HepG2 (cell line): Measurements from ENCODE around the gene RNASE7. TPM values are rescaled to one million over a fixed set of nuclear protein-coding genes. Genes with fewer than 3 reads are reported as not detected.
A peak's percentile ranks its signal among the peaks of the same experiment; 100 is the strongest.

Experiments
- ATAC-seq: fragments of 200-7000 bp; cut with Tn5 transposase; 3 replicates; pipeline ENCODE4 v1.9.1; 2020; ENCODE audit warnings: mild to moderate bottlenecking, moderate library complexity
- BruUV-seq: library from RNA; stranded (reverse); fragments of 400-500 nt; replicated peaks from 2 replicates; lab custom pipeline; 2021; lab: Mats Ljungman, UMichigan
- CTCF ChIA-PET: fragments of 300-600 bp; formaldehyde crosslinking; extraction: SDS; loops from one replicate; lab custom pipeline; 2021; ENCODE audit warnings: low total read pairs, inconsistent platforms, low intra/inter-chr PET ratio; lab: Yijun Ruan, JAX
- POLR2A ChIA-PET: fragments of 350-600 bp; sonication (Branson Sonifier 250); formaldehyde crosslinking; loops from one replicate; lab custom pipeline; 2020; ENCODE audit warnings: antibody characterized with exemption, inconsistent platforms; lab: Yijun Ruan, JAX
- DNase-seq: peaks from one replicate; pipeline ENCODE4 v3.0.0-alpha.2; 2015; ENCODE audit warnings: low spot score
- FAIRE-seq: peaks from 3 replicates; lab custom pipeline; 2011; peaks lifted over from hg19 to GRCh38; lab: Jason Lieb, UNC
- H2AFZ ChIP-seq: one replicate; pipeline ENCODE4 v1.6.1; 2011; ENCODE audit warnings: low read length, inconsistent platforms
- H3K27ac ChIP-seq: fragments of 300-600 bp; 3 replicates; pipeline ENCODE4 v1.8.0; 2011; ENCODE audit warnings: mixed run types, mild to moderate bottlenecking, mixed read lengths, low read length, inconsistent platforms; ENCODE audit not compliant: insufficient read depth; ENCODE audit errors: extremely low read length
- H3K27me3 ChIP-seq, 2 experiments: fragments of 200-600 bp in 1 of 2; 2 replicates in 1 of 2; 3 replicates in 1 of 2; pipeline versions ENCODE4 v1.6.0 to v1.8.0; 2011; ENCODE audit warnings: low read length in 2 of 2, mild to moderate bottlenecking in 2 of 2, moderate library complexity in 2 of 2, inconsistent platforms in 1 of 2; ENCODE audit not compliant: insufficient read depth in 2 of 2, control insufficient read depth in 1 of 2
- H3K36me3 ChIP-seq, 2 experiments: fragments of 200-600 bp in 1 of 2; replicated peaks in 1 of 2; 2 replicates in 1 of 2; 3 replicates in 1 of 2; pipeline versions ENCODE4 v1.5.1 to v1.8.0; 2011; ENCODE audit warnings: low read length in 2 of 2, inconsistent platforms in 1 of 2; ENCODE audit not compliant: insufficient read depth in 2 of 2, control insufficient read depth in 1 of 2
- H3K4me1 ChIP-seq: 2 replicates; pipeline ENCODE4 v1.5.1; 2012; ENCODE audit warnings: low read length, inconsistent platforms; ENCODE audit not compliant: insufficient read depth
- H3K4me2 ChIP-seq: 2 replicates; pipeline ENCODE4 v1.6.0; 2011; ENCODE audit warnings: low read depth, low read length, inconsistent platforms
- H3K4me3 ChIP-seq, 3 experiments: fragments of 200-600 bp in 1 of 3; sonication (generic), shearing (Covaris generic) in 1 of 3; replicated peaks in 1 of 3; 2 replicates each; pipeline ENCODE4 v1.5.1; 2011 to 2016; ENCODE audit warnings: low read length in 3 of 3, inconsistent platforms in 2 of 3, low read depth in 2 of 3, mild to moderate bottlenecking in 2 of 3, control low read depth in 1 of 3, mixed read lengths in 1 of 3; ENCODE audit not compliant: insufficient read depth in 1 of 3
- H3K79me2 ChIP-seq: one replicate; pipeline ENCODE4 v1.6.1; 2011; ENCODE audit warnings: low read length, inconsistent platforms; ENCODE audit not compliant: insufficient read depth
- H3K9ac ChIP-seq: 2 replicates; pipeline ENCODE4 v1.6.0; 2011; ENCODE audit warnings: mild to moderate bottlenecking, low read depth, low read length, inconsistent platforms; ENCODE audit not compliant: insufficient read depth
- H3K9me3 ChIP-seq: 2 replicates; pipeline ENCODE4 v1.5.1; 2012; ENCODE audit warnings: mild to moderate bottlenecking, low read length
- H4K20me1 ChIP-seq: 2 replicates; pipeline ENCODE4 v1.6.0; 2011; ENCODE audit warnings: inconsistent platforms, mild to moderate bottlenecking, low read length, moderate library complexity; ENCODE audit not compliant: insufficient read depth
- ARNT ChIP-seq: fragments of 450-650 bp; IDR thresholded peaks from 2 replicates; pipeline ENCODE4 v1.6.1; 2017
- ATF2 ChIP-seq: sonication (generic); formaldehyde crosslinking; IDR thresholded peaks from 2 replicates; pipeline ENCODE4 v1.4.0; 2020; ENCODE audit warnings: missing genetic modification reagents
- FOSL2 ChIP-seq: sonication (generic); formaldehyde crosslinking; IDR thresholded peaks from 2 replicates; pipeline ENCODE4 v1.4.0; 2020; ENCODE audit warnings: missing genetic modification reagents
- FOXM1 ChIP-seq: sonication (generic); formaldehyde crosslinking; IDR thresholded peaks from 2 replicates; pipeline ENCODE4 v1.5.0; 2020; ENCODE audit warnings: missing genetic modification reagents
- HHEX ChIP-seq: IDR thresholded peaks from 2 replicates; pipeline ENCODE4 v1.6.1; 2016; ENCODE audit warnings: control low read depth
- PRDM10 ChIP-seq: sonication (generic); formaldehyde crosslinking; IDR thresholded peaks from 2 replicates; pipeline ENCODE4 v1.4.0; 2020; ENCODE audit warnings: low read depth, missing genetic modification reagents
- RARA ChIP-seq: IDR thresholded peaks from 2 replicates; pipeline ENCODE4 v1.6.1; 2016; ENCODE audit warnings: missing genetic modification reagents, missing compliant biosample characterization
- SALL1 ChIP-seq: sonication (generic); formaldehyde crosslinking; IDR thresholded peaks from 2 replicates; pipeline ENCODE4 v1.8.0; 2022; ENCODE audit warnings: mild to moderate bottlenecking, missing genetic modification reagents
- SIN3B ChIP-seq: fragments of 150-350 bp; IDR thresholded peaks from 2 replicates; pipeline ENCODE4 v1.6.1; 2014; ENCODE audit warnings: low read length
- U2AF1 ChIP-seq: fragments of 200-400 bp; formaldehyde crosslinking; optimal IDR thresholded peaks from 2 replicates; pipeline ENCODE3; 2017; ENCODE audit warnings: mild to moderate bottlenecking, low read depth, low read length
- ZNF281 ChIP-seq: sonication (generic); formaldehyde crosslinking; IDR thresholded peaks from 2 replicates; pipeline ENCODE4 v1.4.0; 2020; ENCODE audit warnings: missing genetic modification reagents, borderline replicate concordance
- ZNF335 ChIP-seq: sonication (generic); formaldehyde crosslinking; IDR thresholded peaks from 2 replicates; pipeline ENCODE4 v1.4.0; 2020; ENCODE audit warnings: missing genetic modification reagents
- ZSCAN25 ChIP-seq: sonication (generic); formaldehyde crosslinking; IDR thresholded peaks from 2 replicates; pipeline ENCODE4 v1.8.0; 2022; ENCODE audit warnings: mild to moderate bottlenecking, missing genetic modification reagents
- WGBS: methylation state at CpG from one replicate; pipeline ENCODE4 v1.1.6; 2017; ENCODE audit warnings: low lambda C conversion rate; 5-methylcytosine and 5-hydroxymethylcytosine counted together
- in situ Hi-C: cut with HindIII; loops from 2 replicates; pipeline ENCODE4 v1.10.0; 2017; ENCODE audit warnings: low pct_unique_long_range_greater_than_20kb; ENCODE audit not compliant: extremely low pct_ligation_motif_present
- intact Hi-C: fragments of 100-400 bp; cut with micrococcal nuclease; formaldehyde crosslinking; loops from one replicate; pipeline ENCODE4 v1.10.0; 2022; ENCODE audit not compliant: unreplicated experiment
- polyA plus RNA-seq, 8 experiments: library from polyadenylated mRNA; depleted of rRNA in 3 of 8; stranded (reverse) in 7 of 8; unstranded in 1 of 8; fragments of >200 nt; fragmentation: Illumina TruSeq in 4 of 8; extraction: Trizol in 4 of 8; gene quantifications; 2 replicates each; pipeline versions ENCODE4 v1.2.1 to v1.2.3, GENCODE V29; 2011 to 2016; ENCODE audit warnings: low read depth in 4 of 8, missing spikeins in 1 of 8, mixed read lengths in 1 of 8; ENCODE audit not compliant: insufficient read depth in 1 of 8
- total RNA-seq, 5 experiments: library from RNA; depleted of rRNA; stranded (reverse); fragments of >200 nt; fragmentation: Illumina TruSeq; extraction: Trizol; gene quantifications; 2 replicates each; pipeline ENCODE4 v1.2.3, GENCODE V29; 2016; ENCODE audit warnings: low read depth in 1 of 5
- TF ChIP-seq, protein P1 (sequence below): sonication (generic); formaldehyde crosslinking; IDR thresholded peaks from 2 replicates; pipeline ENCODE4 v1.4.0; 2020; ENCODE audit warnings: mild to moderate bottlenecking, missing genetic modification reagents

Gene RNASE7
- total and polyA plus RNA-seq, 2 of the 13 experiments (the other 11 are each of a cell fraction or from before 2014, with no cell fraction given): 0.04 TPM; not detected in 1

DNA sequence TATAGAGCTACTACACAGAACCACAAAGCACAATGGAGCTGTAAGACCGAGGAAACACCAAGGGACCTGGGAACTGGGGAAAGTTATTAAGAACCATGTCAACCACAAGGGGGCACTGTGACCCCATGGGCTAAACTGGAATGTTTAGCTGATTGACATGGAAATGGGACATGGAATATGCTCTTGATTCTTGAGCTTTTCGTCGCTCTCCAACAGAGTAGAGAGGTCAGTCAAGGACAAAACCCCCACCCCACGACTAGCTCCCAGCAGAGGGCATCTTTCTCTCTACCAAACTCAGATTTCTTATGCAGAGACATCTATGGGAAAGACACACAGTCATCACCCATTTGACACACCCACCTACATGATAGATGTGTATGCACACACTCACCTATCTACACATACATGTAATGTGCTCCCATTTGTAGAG is 27.4 kb upstream of the RNASE7 start:
- in situ Hi-C loops: loop anchor here (5.0 kb wide), 1 partner anchor 88 kb away; the partner anchor contains the start of gene TMEM253
- ChIA-PET POLR2A (interaction anchor here (0.9 to 8.0 kb wide), 26 partner anchors 9 to 92 kb away, joined by 3 to 112 read pairs (median 8); partner anchors contain the start of genes ARHGEF40 and NDRG2), CTCF (interaction anchor here (0.8 to 7.1 kb wide), 13 partner anchors 9 to 122 kb away, joined by 3 to 174 read pairs (median 8); partner anchors contain the start of genes ARHGEF40, NDRG2 and RNASE8)
- Histone ChIP-seq H3K4me3 (no peak overlapping the region), H3K36me3 (peaks cover 19 to 30% of the 10 kb centered on the region in 2 experiments; a peak in 4 of 5 replicates), H2AFZ (no peak overlapping the region), H3K4me2 (no peak overlapping the region), H3K9ac (no peak overlapping the region), H4K20me1 (no peaks in the 10 kb centered on the region), H3K79me2 (no peaks in the 10 kb centered on the region), H3K9me3 (no peaks in the 10 kb centered on the region), H3K27ac (no peak overlapping the region), H3K4me1 (peaks cover 36% of the 10 kb centered on the region), H3K27me3 (peaks cover 0 to 3% of the 10 kb centered on the region in 2 experiments; a peak in 1 of 5 replicates)
- FAIRE-seq (peak; percentile 98), DNase-seq (peak; percentile 94), ATAC-seq (peak; percentile 90)
- 2% methylated on average over 4 of the region's 4 CpGs for WGBS
- intact Hi-C loops: loop anchor here (1.0 kb wide), 5 partner anchors 26 to 90 kb away; partner anchors contain the start of gene ARHGEF40
- BruUV-seq: no TSS peak
- TF ChIP-seq ATF2 (CRISPR knock-in tag) (peak; percentile 61), RARA (CRISPR knock-in tag) (no peak), U2AF1 (no peak), SALL1 (CRISPR knock-in tag) (peak; percentile 42), HHEX (CRISPR knock-in tag) (peak; percentile 50; the same call in 1 of the 2 replicates), FOSL2 (CRISPR knock-in tag) (0 out of 2 replicates have a peak, but pooled peaks have one; percentile 25), ZNF281 (CRISPR knock-in tag) (no peak; the same call in 1 of the 2 replicates), ARNT (no peak), ZSCAN25 (CRISPR knock-in tag) (no peak), SIN3B (peak; percentile 68; the same call in 1 of the 2 replicates), ZNF335 (CRISPR knock-in tag) (0 out of 2 replicates have a peak, but pooled peaks have one; percentile 48), PRDM10 (peak; percentile 76; the same call in 1 of the 2 replicates), FOXM1 (CRISPR knock-in tag) (no peak)
- TF ChIP-seq, protein P1, sequence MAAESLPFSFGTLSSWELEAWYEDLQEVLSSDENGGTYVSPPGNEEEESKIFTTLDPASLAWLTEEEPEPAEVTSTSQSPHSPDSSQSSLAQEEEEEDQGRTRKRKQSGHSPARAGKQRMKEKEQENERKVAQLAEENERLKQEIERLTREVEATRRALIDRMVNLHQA (CRISPR knock-in tag): no peak
